NCI-H345 treated with DMSO at 0.1 percent for 48 hours (cell line): Measurements from ENCODE around the gene DSCAM.

Experiments
- DNase-seq: peaks from one replicate; lab custom pipeline; 2025; ENCODE audit not compliant: unreplicated experiment; lab: John Stamatoyannopoulos, UW

The DSCAM gene

GRCh38 chr21:39965026-39965425 is 881.9 kb downstream of the DSCAM start:
- no peak for DNase-seq

GRCh38 chr21:39961251-39961650 is 885.7 kb downstream of the DSCAM start:
- DNase-seq: no peak
